Endodermal cell (in vitro differentiated cells): ENCODE data around the gene GABRG3. TPM values are rescaled to one million over a fixed set of nuclear protein-coding genes. Genes with fewer than 3 reads are reported as not detected.

Experiments used
- DNase-seq: peaks from one replicate; pipeline ENCODE4 v3.0.0-alpha.2; 2017
- H3K27ac ChIP-seq: 2 replicates; pipeline ENCODE4 v1.5.1; 2013; ENCODE audit warnings: mild to moderate bottlenecking, low read depth, low read length, moderate library complexity
- H3K27me3 ChIP-seq: 2 replicates; pipeline ENCODE4 v1.6.1; 2013; ENCODE audit warnings: mild to moderate bottlenecking, low read length, moderate library complexity; ENCODE audit not compliant: insufficient read depth, control insufficient read depth, poor library complexity, severe bottlenecking
- H3K36me3 ChIP-seq: 2 replicates; pipeline ENCODE4 v1.7.0; 2013; ENCODE audit warnings: mild to moderate bottlenecking, low read length, moderate library complexity; ENCODE audit not compliant: control insufficient read depth, insufficient read depth
- H3K4me1 ChIP-seq: one replicate; pipeline ENCODE4 v1.7.0; 2013; ENCODE audit warnings: low read length; ENCODE audit not compliant: control insufficient read depth, insufficient read depth
- H3K4me3 ChIP-seq: 2 replicates; pipeline ENCODE4 v1.5.1; 2013; ENCODE audit warnings: mild to moderate bottlenecking, low read length, moderate library complexity
- H3K9ac ChIP-seq: 2 replicates; pipeline ENCODE4 v1.6.1; 2013; ENCODE audit warnings: mild to moderate bottlenecking, low read length, moderate library complexity; ENCODE audit not compliant: poor library complexity, severe bottlenecking; ENCODE audit errors: extremely low read depth
- H3K9me3 ChIP-seq: 2 replicates; pipeline ENCODE4 v1.6.1; 2013; ENCODE audit warnings: mild to moderate bottlenecking, low read length, moderate library complexity; ENCODE audit not compliant: control insufficient read depth
- H3K27ac Mint-ChIP-seq: 2 replicates; pipeline ENCODE4 v1.8.0; 2020; ENCODE audit warnings: mixed read lengths
- H3K27me3 Mint-ChIP-seq: 2 replicates; pipeline ENCODE4 v1.8.0; 2021; ENCODE audit warnings: mild to moderate bottlenecking, mixed read lengths; ENCODE audit not compliant: insufficient read depth
- H3K36me3 Mint-ChIP-seq: 2 replicates; pipeline ENCODE4 v1.8.0; 2020; ENCODE audit warnings: low read depth, mixed read lengths
- H3K4me1 Mint-ChIP-seq: 2 replicates; pipeline ENCODE4 v1.8.0; 2020; ENCODE audit warnings: mixed read lengths
- H3K4me3 Mint-ChIP-seq: 2 replicates; pipeline ENCODE4 v1.8.0; 2020; ENCODE audit warnings: mild to moderate bottlenecking, moderate library complexity, mixed read lengths
- H3K9me3 Mint-ChIP-seq: 2 replicates; pipeline ENCODE4 v1.8.0; 2020; ENCODE audit warnings: mild to moderate bottlenecking, mixed read lengths
- CTCF ChIP-seq: fragments of 200-600 bp; sonication (generic); conservative IDR thresholded peaks from 2 replicates; pipeline ENCODE4 v1.5.0; 2021; ENCODE audit warnings: antibody characterized with exemption, mild to moderate bottlenecking
- WGBS, 2 experiments: methylation state at CpG; one replicate each; pipeline versions ENCODE4 v1.1.5 to v1.1.7; 2013; ENCODE audit warnings: missing lambda C conversion rate in 2 of 2, mixed read lengths in 1 of 2; ENCODE audit not compliant: insufficient coverage in 1 of 2, insufficient read length in 1 of 2; 5-methylcytosine and 5-hydroxymethylcytosine counted together
- total RNA-seq, 2 donors: library from RNA; stranded (reverse); fragmentation: NEBNext Ultra II Directional in 1 of 2; extraction: Animal tissue kit (Norgen Biotek cat#: 25700) in 1 of 2; gene quantifications; 2 replicates in 1 of 2; 3 replicates in 1 of 2; pipeline ENCODE4 v1.2.1, GENCODE V29; 2021

The GABRG3 gene
- total RNA-seq, 2 donors from 2014 or later = 0.48 to 0.84 TPM

GRCh38 chr15:27084844-27085243, 113.9 kb downstream of the GABRG3 start:
- no peak for DNase-seq
- 91% methylated on average over 3 of the region's 3 CpGs for WGBS, 2 experiments
- Mint-ChIP-seq H3K36me3 (no peaks in the 10 kb centered on the region), H3K4me1 (peaks cover 5% of the 10 kb centered on the region), H3K4me3 (no peak overlapping the region), H3K27ac (no peak overlapping the region), H3K27me3 (no peaks in the 10 kb centered on the region), H3K9me3 (peaks cover 10% of the 10 kb centered on the region)
- H3K4me3 ChIP-seq = no peak overlapping the region
- H3K9ac ChIP-seq = no peak overlapping the region
- H3K27ac ChIP-seq = no peak overlapping the region
- H3K4me1 ChIP-seq = peaks cover 3% of the 10 kb centered on the region
- TF ChIP-seq CTCF = no peak
- no peaks in the 10 kb centered on the region for H3K9me3 ChIP-seq
- H3K27me3 ChIP-seq = no peaks in the 10 kb centered on the region
- no peaks in the 10 kb centered on the region for H3K36me3 ChIP-seq

- H3K27ac Mint-ChIP-seq = no peak overlapping the region
- DNase-seq = no peak
- Histone ChIP-seq H3K4me1 (peaks cover 3% of the 10 kb centered on the region), H3K36me3 (no peaks in the 10 kb centered on the region), H3K9ac (no peak overlapping the region), H3K9me3 (no peaks in the 10 kb centered on the region), H3K27me3 (no peaks in the 10 kb centered on the region), H3K27ac (no peak overlapping the region), H3K4me3 (no peak overlapping the region)
- no peaks in the 10 kb centered on the region for H3K36me3 Mint-ChIP-seq
- no peak for TF ChIP-seq CTCF
- no peak overlapping the region for H3K4me3 Mint-ChIP-seq
- 52 to 54% methylated on average over 3 to 4 of the region's 5 CpGs for WGBS, 2 experiments
- H3K4me1 Mint-ChIP-seq = peaks cover 5% of the 10 kb centered on the region
- no peaks in the 10 kb centered on the region for H3K27me3 Mint-ChIP-seq
- peaks cover 10% of the 10 kb centered on the region for H3K9me3 Mint-ChIP-seq
Measured at GRCh38 chr15:27086149-27086548, 115.2 kb downstream of the GABRG3 start.

GRCh38 chr15:27086805-27087204, 115.8 kb downstream of the GABRG3 start:
- no peak for DNase-seq
- H3K27me3 ChIP-seq = no peaks in the 10 kb centered on the region
- Mint-ChIP-seq H3K9me3 (peaks cover 10% of the 10 kb centered on the region), H3K36me3 (no peaks in the 10 kb centered on the region), H3K4me1 (peaks cover 5% of the 10 kb centered on the region), H3K4me3 (no peak overlapping the region), H3K27ac (no peak overlapping the region), H3K27me3 (no peaks in the 10 kb centered on the region)
- WGBS, 2 experiments = 92 to 94% methylated on average over 9 to 11 of the region's 11 CpGs
- H3K36me3 ChIP-seq = no peaks in the 10 kb centered on the region
- no peak for TF ChIP-seq CTCF
- no peak overlapping the region for H3K4me3 ChIP-seq
- H3K27ac ChIP-seq = peak overlapping the region; percentile 16
- H3K9me3 ChIP-seq = no peaks in the 10 kb centered on the region
- H3K9ac ChIP-seq = no peak overlapping the region
- H3K4me1 ChIP-seq = peaks cover 3% of the 10 kb centered on the region
